ENCODE data around the gene PLCB1.
A peak's percentile ranks its signal among the peaks of the same experiment; 100 is the strongest.

PLCB1 gene

DNA sequence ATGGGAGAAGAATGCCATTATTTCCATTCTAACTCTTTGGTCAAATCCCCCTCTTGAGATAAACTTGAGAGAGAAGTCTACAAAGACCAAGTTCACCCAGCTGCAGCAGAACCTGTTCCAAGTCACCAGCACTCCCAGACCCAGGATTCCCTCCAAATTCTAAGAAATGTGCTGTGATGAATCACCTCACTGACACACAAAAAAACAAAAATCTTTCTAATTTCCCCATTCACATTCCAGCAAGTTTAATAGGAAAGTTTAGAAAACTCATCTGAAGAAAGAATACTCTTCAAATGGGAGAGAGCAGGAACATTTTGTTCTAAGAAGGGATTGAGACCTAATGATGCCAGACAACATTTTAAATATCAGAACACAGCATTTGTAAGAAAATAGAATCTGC, 723.2 kb downstream of the PLCB1 start:
- peak overlapping the region; percentile 13 to 73 for H3K27ac ChIP-seq
- DNase-seq (ENCODE audit: low spot score) = no peak

DNA sequence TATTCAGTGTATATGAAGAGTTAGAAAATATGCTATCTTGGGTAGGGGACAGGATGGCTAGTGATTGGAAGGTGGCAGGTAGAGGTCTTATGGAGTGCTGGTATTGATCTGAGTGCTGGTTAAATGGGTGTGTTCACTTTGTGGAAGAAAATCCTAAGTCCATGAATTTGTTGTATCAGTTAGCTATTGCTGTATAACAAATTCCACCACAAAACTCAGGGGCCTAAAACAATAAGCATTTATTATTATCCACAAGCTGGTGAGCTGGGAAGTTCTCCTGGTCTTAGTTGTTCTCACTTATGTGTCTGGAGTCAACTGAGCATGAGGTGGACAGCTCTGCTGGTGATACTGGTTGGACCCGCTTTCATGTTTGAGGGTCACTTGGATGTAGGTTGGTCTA, 724.6 kb downstream of the PLCB1 start:
- no peak for DNase-seq (ENCODE audit: low spot score)
- Histone ChIP-seq H3K4me3 (no peak overlapping the region), H3K27ac (no peak overlapping the region)
- TF ChIP-seq, protein P1, sequence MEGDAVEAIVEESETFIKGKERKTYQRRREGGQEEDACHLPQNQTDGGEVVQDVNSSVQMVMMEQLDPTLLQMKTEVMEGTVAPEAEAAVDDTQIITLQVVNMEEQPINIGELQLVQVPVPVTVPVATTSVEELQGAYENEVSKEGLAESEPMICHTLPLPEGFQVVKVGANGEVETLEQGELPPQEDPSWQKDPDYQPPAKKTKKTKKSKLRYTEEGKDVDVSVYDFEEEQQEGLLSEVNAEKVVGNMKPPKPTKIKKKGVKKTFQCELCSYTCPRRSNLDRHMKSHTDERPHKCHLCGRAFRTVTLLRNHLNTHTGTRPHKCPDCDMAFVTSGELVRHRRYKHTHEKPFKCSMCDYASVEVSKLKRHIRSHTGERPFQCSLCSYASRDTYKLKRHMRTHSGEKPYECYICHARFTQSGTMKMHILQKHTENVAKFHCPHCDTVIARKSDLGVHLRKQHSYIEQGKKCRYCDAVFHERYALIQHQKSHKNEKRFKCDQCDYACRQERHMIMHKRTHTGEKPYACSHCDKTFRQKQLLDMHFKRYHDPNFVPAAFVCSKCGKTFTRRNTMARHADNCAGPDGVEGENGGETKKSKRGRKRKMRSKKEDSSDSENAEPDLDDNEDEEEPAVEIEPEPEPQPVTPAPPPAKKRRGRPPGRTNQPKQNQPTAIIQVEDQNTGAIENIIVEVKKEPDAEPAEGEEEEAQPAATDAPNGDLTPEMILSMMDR (IDR thresholded peaks at IDR 0.05) = no peak

More for the DNA sequence above, 723.2 kb downstream of the PLCB1 start:
- TF ChIP-seq, protein P1 (IDR thresholded peaks at IDR 0.05) = no peak
- peak overlapping the region; percentile 15 for H3K4me3 ChIP-seq

DNA sequence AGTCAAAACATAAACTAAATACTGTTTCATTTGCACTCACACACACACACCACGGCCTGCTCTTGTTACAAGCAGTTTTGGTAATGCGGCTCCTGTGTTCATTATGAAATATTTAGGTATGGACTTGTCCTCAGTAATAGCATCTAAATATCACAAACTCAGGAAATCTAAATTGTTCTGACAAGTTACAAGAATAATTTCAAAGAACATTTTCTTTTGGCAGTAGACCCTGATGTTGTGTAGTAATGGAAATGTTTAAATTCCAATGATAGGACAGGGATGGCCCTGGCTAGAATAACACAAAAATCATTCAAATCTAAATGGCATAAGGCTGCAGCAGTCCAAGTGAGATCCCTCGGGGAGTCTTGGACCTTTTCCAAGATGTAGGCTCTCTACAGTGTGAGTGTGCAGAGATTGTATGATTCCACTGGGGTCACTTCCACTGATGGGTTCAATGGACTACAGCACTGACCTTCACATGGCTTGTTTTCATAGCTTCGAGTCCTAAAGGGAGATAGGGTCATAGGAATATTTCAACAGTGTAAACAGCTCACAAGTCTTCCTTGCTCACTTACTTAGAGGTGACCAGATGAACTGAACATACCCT, 726.2 kb downstream of the PLCB1 start:
- H3K4me3 ChIP-seq = no peak overlapping the region
- TF ChIP-seq, protein P1 (IDR thresholded peaks at IDR 0.05) = no peak
- peak overlapping the region in 1 of 2 donors; percentile 20 for H3K27ac ChIP-seq
- DNase-seq (ENCODE audit: low spot score) = no peak

DNA sequence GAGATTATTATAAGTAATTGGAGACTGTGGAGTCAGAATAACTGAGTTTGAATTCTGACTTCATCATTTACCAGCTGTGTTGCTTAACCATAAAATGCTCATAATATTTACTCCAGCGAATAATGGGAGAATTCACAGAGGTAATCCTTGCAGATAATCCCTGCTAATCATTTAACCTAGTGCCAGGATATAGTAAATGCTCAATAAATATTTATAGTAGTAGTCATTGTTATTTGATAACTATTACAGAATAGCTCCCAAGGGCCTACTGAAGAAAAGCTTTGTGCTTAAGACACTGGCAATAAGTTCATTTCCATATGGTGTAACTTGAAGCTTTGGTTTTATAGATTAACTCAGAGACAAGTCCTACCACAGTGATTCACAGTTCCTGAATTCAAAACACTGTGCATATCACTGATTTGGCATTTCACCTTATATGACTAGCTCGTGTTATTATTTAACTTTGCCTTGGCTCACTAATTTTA, 728.0 kb downstream of the PLCB1 start:
- TF ChIP-seq, protein P1 (IDR thresholded peaks at IDR 0.05) = no peak
- no peak overlapping the region for H3K27ac ChIP-seq
- DNase-seq (ENCODE audit: low spot score) = no peak
- H3K4me3 ChIP-seq = no peak overlapping the region

DNA sequence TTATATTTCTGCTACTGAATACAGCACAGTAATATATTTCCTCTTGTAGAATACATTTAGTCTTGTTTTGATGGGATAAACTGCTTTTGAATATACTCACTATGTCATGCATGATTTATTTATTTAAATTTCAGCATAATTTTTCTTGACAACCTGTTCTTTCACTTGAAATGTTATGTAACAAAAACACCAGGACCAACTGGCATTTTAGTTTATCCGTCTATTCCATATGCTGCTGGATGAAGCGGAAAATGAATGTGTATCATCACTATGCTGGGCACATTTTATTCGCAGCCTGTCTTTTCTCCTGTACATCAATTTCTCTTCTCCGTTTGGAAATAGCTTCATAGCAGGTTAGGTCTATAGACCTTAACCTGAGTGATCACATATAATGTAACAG, 730.0 kb downstream of the PLCB1 start:
- no peak for DNase-seq (ENCODE audit: low spot score)
- TF ChIP-seq, protein P1 (IDR thresholded peaks at IDR 0.05) = no peak
- Histone ChIP-seq H3K4me3 (no peak overlapping the region), H3K27ac (no peak overlapping the region)

DNA sequence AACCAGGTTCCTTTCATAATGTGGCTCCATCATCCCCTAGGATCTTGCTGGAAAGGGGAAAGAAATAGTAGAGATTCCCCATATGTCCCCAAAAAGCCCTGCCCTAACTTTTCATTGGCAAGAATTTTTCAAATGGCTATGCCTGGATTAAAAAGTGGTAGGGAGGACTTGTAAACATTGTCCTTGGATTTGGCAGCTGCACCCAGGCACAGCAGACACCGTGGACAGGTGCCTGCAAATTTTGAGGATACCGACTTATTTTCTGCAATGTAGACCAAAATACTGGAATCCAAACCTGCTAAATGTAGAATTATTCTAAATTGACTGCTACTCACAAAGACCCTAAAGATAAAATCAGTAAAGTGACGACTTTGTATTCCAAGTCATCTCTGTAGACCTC, 733.6 kb downstream of the PLCB1 start:
- no peak for DNase-seq (ENCODE audit: low spot score)
- Histone ChIP-seq H3K27ac (no peak overlapping the region), H3K4me3 (no peak overlapping the region)
- TF ChIP-seq, protein P1 (IDR thresholded peaks at IDR 0.05) = no peak

DNA sequence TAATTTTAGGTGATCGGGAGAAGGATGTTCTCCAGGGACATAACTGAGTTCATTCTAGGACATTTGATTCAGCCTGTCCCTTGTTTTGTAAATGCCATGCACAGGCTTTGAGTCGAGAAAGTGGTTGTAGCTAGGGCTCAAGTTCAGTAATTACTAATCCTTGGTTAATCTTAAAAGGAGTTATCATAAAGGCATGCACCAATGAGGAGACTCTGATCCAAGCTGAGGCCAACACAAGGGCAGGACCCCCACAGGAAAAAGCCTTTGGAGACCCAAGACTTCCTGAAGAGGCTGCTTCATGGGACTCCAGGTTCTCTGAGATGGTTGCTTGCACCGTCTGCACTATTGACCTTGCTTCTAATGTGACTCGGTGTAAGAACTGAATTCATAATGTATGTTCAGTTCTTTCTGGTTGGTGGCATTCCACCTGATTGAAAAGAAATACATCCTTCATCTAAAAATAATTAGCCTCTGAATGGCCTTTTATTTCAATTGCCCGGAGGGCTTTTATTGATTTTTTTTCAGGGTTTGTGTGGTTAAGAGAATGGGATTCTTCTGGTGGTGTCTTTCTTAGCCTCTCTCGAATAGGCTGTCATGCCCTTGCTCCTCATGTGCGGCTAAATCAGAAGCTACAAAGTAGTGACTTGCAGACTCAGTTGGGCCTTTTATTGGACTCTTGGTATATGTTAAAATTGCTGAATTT, 735.1 kb downstream of the PLCB1 start:
- TF ChIP-seq, protein P1 (IDR thresholded peaks at IDR 0.05) = no peak

More for the DNA sequence above, 735.1 kb downstream of the PLCB1 start:
- Histone ChIP-seq H3K27ac (no peak overlapping the region), H3K4me3 (no peak overlapping the region)
- no peak for DNase-seq (ENCODE audit: low spot score)
